ENCODE measurements around the gene PSMD11. TPM values are rescaled to one million over a fixed set of nuclear protein-coding genes. Genes with fewer than 3 reads are reported as not detected.

Gene PSMD11
- total and polyA plus RNA-seq, 2 donors (not counting 3 experiments of a cell fraction or from before 2014, with no cell fraction given): 59.4 to 153 TPM

- CTCF ChIA-PET: interaction anchor here (0.8 to 6.6 kb wide), 12 partner anchors 14 to 1265 kb away, joined by 3 to 41 read pairs (median 4); partner anchors contain the start of genes MYO1D and PSMD11
- FAIRE-seq: peak; percentile 59
These were observed 41.9 kb downstream of the PSMD11 start for GRCh38 chr17:32486111-32486700.

GRCh38 chr17:32486701-32487472 lies 42.6 kb downstream of the PSMD11 start, which contains the start of gene CDK5R1:
CDK5R1 (plus strand) TSS chr17:32486993; CDS start chr17:32487621, 628 bp downstream.
- Histone ChIP-seq H3K36me3 (ENCODE audit: control insufficient read depth in 2 of 2, extremely low read depth in 1 of 2, insufficient read depth in 2 of 2, low read length in 2 of 2) (peaks cover 0 to 1% of the 10 kb centered on the region in 2 experiments), H3K9ac (replicated peaks; ENCODE audit: extremely low read depth, insufficient read depth, low read length) (peak within 1 kb of the TSS; percentile 53), H4K20me1 (replicated peaks; ENCODE audit: control insufficient read depth, extremely low read depth, insufficient read depth, low read length) (no peaks in the 10 kb centered on the region), H3K4me2 (ENCODE audit: insufficient read depth, low read length) (peak within 1 kb of the TSS; percentile 81), H2AFZ (ENCODE audit: low read depth, low read length) (peak within 1 kb of the TSS; percentile 67), H3K9me1 (replicated peaks; ENCODE audit: control insufficient read depth, extremely low read depth, insufficient read depth, low read length) (no peaks in the 10 kb centered on the region), H3K9me3 (replicated peaks; ENCODE audit: control insufficient read depth, insufficient read depth, low read length) (no peaks in the 10 kb centered on the region), H3K27me3 (ENCODE audit: control insufficient read depth in 2 of 2, insufficient read depth in 2 of 2, low read length in 2 of 2) (no peaks in the 10 kb centered on the region), H3K4me3 (replicated peaks in 1 of 3; ENCODE audit: insufficient read depth in 1 of 3, low read depth in 1 of 3, low read length in 3 of 3) (peak within 1 kb of the TSS; percentile 47 to 66 (median 60)), H3K4me1 (ENCODE audit: control insufficient read depth, extremely low read depth, insufficient read depth, low read length) (peaks cover 6% of the 10 kb centered on the region), H3K27ac (ENCODE audit: insufficient read depth, low read depth, low read length) (peak within 1 kb of the TSS; percentile 50), H3K79me2 (ENCODE audit: control insufficient read depth, insufficient read depth, low read length) (peaks cover 2% of the 10 kb centered on the region)
- FAIRE-seq (no peak), DNase-seq (ENCODE audit: low read depth, low spot score) (peak; percentile 54)
- CTCF ChIA-PET: interaction anchor here (0.8 to 6.6 kb wide), 13 partner anchors 13 to 1264 kb away, joined by 3 to 41 read pairs (median 3); partner anchors contain the start of genes MYO1D and PSMD11
- no TSS peak for BruUV-seq (replicated peaks)
- intact Hi-C loops (cut with micrococcal nuclease) (loop anchor here (1.0 to 10.0 kb wide), 3 partner anchors 32 to 508 kb away; partner anchors contain the start of gene SPACA3), dilution Hi-C loops (cut with MboI; ENCODE audit: extremely low pct_ligation_motif_present, low sequenced_read_pairs) (no loop called here)
- POLR2A ChIA-PET: interaction anchor here (0.7 to 1.5 kb wide), 3 partner anchors 43 to 268 kb away, joined by 3 read pairs; partner anchors contain the start of gene PSMD11
- peak; percentile 6 for TF ChIP-seq POLR2AphosphoS5 (IDR thresholded peaks at IDR 0.05; ENCODE audit: insufficient read depth, low read depth, low read length)
- TF ChIP-seq FOS (IDR thresholded peaks at IDR 0.05; ENCODE audit: borderline replicate concordance, insufficient read depth, low read length): no peak

More at GRCh38 chr17:32486111-32486700, 41.9 kb downstream of the PSMD11 start:
- POLR2A ChIA-PET: interaction anchor here (0.7 to 1.5 kb wide), 3 partner anchors 42 to 268 kb away, joined by 3 read pairs; partner anchors contain the start of gene PSMD11
- peak overlapping the region; percentile 67 for H2AFZ ChIP-seq (ENCODE audit: low read depth, low read length)
- intact Hi-C loops (cut with micrococcal nuclease) (loop anchor here (1.0 to 10.0 kb wide), 3 partner anchors 33 to 509 kb away; partner anchors contain the start of gene SPACA3), dilution Hi-C loops (cut with MboI; ENCODE audit: extremely low pct_ligation_motif_present, low sequenced_read_pairs) (no loop called here)
- H4K20me1 ChIP-seq (replicated peaks; ENCODE audit: control insufficient read depth, extremely low read depth, insufficient read depth, low read length): no peaks in the 10 kb centered on the region
- peak; percentile 70 for DNase-seq (ENCODE audit: low read depth, low spot score)
- peak overlapping the region; percentile 24 for H3K4me2 ChIP-seq (ENCODE audit: insufficient read depth, low read length)
- peaks cover 2% of the 10 kb centered on the region for H3K79me2 ChIP-seq (ENCODE audit: control insufficient read depth, insufficient read depth, low read length)
- peak overlapping the region; percentile 53 for H3K9ac ChIP-seq (replicated peaks; ENCODE audit: extremely low read depth, insufficient read depth, low read length)
- H3K27ac ChIP-seq (ENCODE audit: insufficient read depth, low read depth, low read length): peak overlapping the region; percentile 50
- H3K4me1 ChIP-seq (ENCODE audit: control insufficient read depth, extremely low read depth, insufficient read depth, low read length): peaks cover 6% of the 10 kb centered on the region
- peak; percentile 39 for TF ChIP-seq MAX (IDR thresholded peaks at IDR 0.05; ENCODE audit: insufficient read depth, insufficient read length)
- TF ChIP-seq EZH2 (IDR thresholded peaks at IDR 0.05; ENCODE audit: borderline replicate concordance, low read depth, low read length, severe bottlenecking): no peak
- TF ChIP-seq MYC (IDR thresholded peaks at IDR 0.05; ENCODE audit: low read depth, low read length): peak; percentile 45
- TF ChIP-seq POLR2AphosphoS5 (IDR thresholded peaks at IDR 0.05; ENCODE audit: insufficient read depth, low read depth, low read length): peak; percentile 81
- peaks cover 4% of the 10 kb centered on the region in 2 experiments for H3K36me3 ChIP-seq (ENCODE audit: control insufficient read depth in 2 of 2, extremely low read depth in 1 of 2, insufficient read depth in 2 of 2, low read length in 2 of 2)
- TSS peak; percentile 86 for BruUV-seq (replicated peaks)
- no peaks in the 10 kb centered on the region for H3K9me1 ChIP-seq (replicated peaks; ENCODE audit: control insufficient read depth, extremely low read depth, insufficient read depth, low read length)
- no peaks in the 10 kb centered on the region for H3K27me3 ChIP-seq (ENCODE audit: control insufficient read depth in 2 of 2, insufficient read depth in 2 of 2, low read length in 2 of 2)
- peak overlapping the region in 1 of 3 experiments; percentile 47 for H3K4me3 ChIP-seq (replicated peaks in 1 of 3; ENCODE audit: insufficient read depth in 1 of 3, low read depth in 1 of 3, low read length in 3 of 3)
- no peaks in the 10 kb centered on the region for H3K9me3 ChIP-seq (replicated peaks; ENCODE audit: control insufficient read depth, insufficient read depth, low read length)
